Neuronal stem cell (in vitro differentiated cells): ENCODE data around the gene IRF1.

Source experiments
- DNase-seq: peaks from one replicate; pipeline ENCODE4 v3.0.0-alpha.2; 2013; ENCODE audit warnings: low spot score
- H2AFZ ChIP-seq: one replicate; pipeline ENCODE4 v1.6.1; 2013; ENCODE audit warnings: mild to moderate bottlenecking, low read length, inconsistent platforms
- H2AK5ac ChIP-seq: 2 replicates; pipeline ENCODE4 v1.6.1; 2013; ENCODE audit warnings: low read depth, mild to moderate bottlenecking, inconsistent platforms, low read length, moderate library complexity, mixed read lengths
- H2BK120ac ChIP-seq: 2 replicates; pipeline ENCODE4 v1.6.1; 2013; ENCODE audit warnings: low read depth, mild to moderate bottlenecking, inconsistent platforms, low read length, moderate library complexity, mixed read lengths
- H2BK12ac ChIP-seq: one replicate; pipeline ENCODE4 v1.6.1; 2013; ENCODE audit warnings: low read length, inconsistent platforms
- H2BK15ac ChIP-seq: 2 replicates; pipeline ENCODE4 v1.6.1; 2013; ENCODE audit warnings: mild to moderate bottlenecking, low read length, inconsistent platforms, mixed read lengths
- H2BK5ac ChIP-seq: one replicate; pipeline ENCODE4 v1.6.1; 2013; ENCODE audit warnings: inconsistent platforms, mild to moderate bottlenecking, low read length, moderate library complexity
- H3K14ac ChIP-seq: one replicate; pipeline ENCODE4 v1.6.1; 2013; ENCODE audit warnings: low read length, inconsistent platforms
- H3K18ac ChIP-seq: 2 replicates; pipeline ENCODE4 v1.6.1; 2013; ENCODE audit warnings: low read length, inconsistent platforms
- H3K23ac ChIP-seq: 2 replicates; pipeline ENCODE4 v1.6.1; 2013; ENCODE audit warnings: low read depth, mild to moderate bottlenecking, mixed read lengths, low read length, inconsistent platforms; ENCODE audit not compliant: poor library complexity
- H3K27ac ChIP-seq: replicated peaks from 3 replicates; pipeline ENCODE4 v1.5.1; 2013; ENCODE audit warnings: low read length, inconsistent platforms
- H3K27me3 ChIP-seq, 3 experiments: 2 replicates each; pipeline ENCODE4 v1.6.1; 2013; ENCODE audit warnings: low read length in 3 of 3, mild to moderate bottlenecking in 2 of 3, inconsistent platforms in 1 of 3, low read depth in 1 of 3, mixed read lengths in 1 of 3, moderate library complexity in 1 of 3; ENCODE audit not compliant: control insufficient read depth in 3 of 3, insufficient read depth in 3 of 3
- H3K36me3 ChIP-seq, 2 donors: replicated peaks in 1 of 2; 2 replicates each; pipeline ENCODE4 v1.6.1; 2013; ENCODE audit warnings: low read length in 2 of 2; ENCODE audit not compliant: control insufficient read depth in 2 of 2, insufficient read depth in 2 of 2
- H3K4ac ChIP-seq: 2 replicates; pipeline ENCODE4 v1.6.1; 2013; ENCODE audit warnings: inconsistent platforms, mild to moderate bottlenecking, low read length, moderate library complexity
- H3K4me1 ChIP-seq, 2 donors: 1 replicate in 1 of 2; 2 replicates in 1 of 2; pipeline ENCODE4 v1.6.1; 2013; ENCODE audit warnings: low read length in 2 of 2, low read depth in 1 of 2; ENCODE audit not compliant: control insufficient read depth in 2 of 2, insufficient read depth in 1 of 2
- H3K4me2 ChIP-seq: one replicate; pipeline ENCODE4 v1.6.1; 2013; ENCODE audit warnings: mild to moderate bottlenecking, low read length, inconsistent platforms; ENCODE audit not compliant: insufficient read depth, poor library complexity, severe bottlenecking
- H3K4me3 ChIP-seq, 2 donors: 2 replicates each; pipeline ENCODE4 v1.5.1; 2013; ENCODE audit warnings: low read length in 2 of 2, mild to moderate bottlenecking in 2 of 2, inconsistent platforms in 1 of 2, moderate library complexity in 1 of 2
- H3K79me1 ChIP-seq: one replicate; pipeline ENCODE4 v1.6.1; 2013; ENCODE audit warnings: low read depth, mild to moderate bottlenecking, inconsistent platforms, low read length, moderate library complexity
- H3K9ac ChIP-seq: one replicate; pipeline ENCODE4 v1.6.1; 2013; ENCODE audit warnings: mild to moderate bottlenecking, low read depth, low read length, inconsistent platforms; ENCODE audit not compliant: poor library complexity
- H3K9me3 ChIP-seq, 2 donors: replicated peaks in 1 of 2; 2 replicates each; pipeline versions ENCODE3 to v1.6.1; 2013; ENCODE audit warnings: low read length in 2 of 2, mild to moderate bottlenecking in 2 of 2, inconsistent platforms in 1 of 2, low read depth in 1 of 2, mixed read lengths in 1 of 2, moderate library complexity in 1 of 2; ENCODE audit not compliant: control insufficient read depth in 2 of 2, insufficient read depth in 1 of 2
- H4K8ac ChIP-seq: one replicate; pipeline ENCODE4 v1.6.1; 2013; ENCODE audit warnings: low read depth, mild to moderate bottlenecking, inconsistent platforms, low read length, moderate library complexity
- H4K91ac ChIP-seq: one replicate; pipeline ENCODE4 v1.6.1; 2013; ENCODE audit warnings: low read length, low read depth, mild to moderate bottlenecking, inconsistent platforms; ENCODE audit not compliant: poor library complexity
- WGBS, 2 donors: extraction: QIAGEN DNeasy Blood & Tissue Kit; methylation state at CpG; one replicate each; pipeline ENCODE4 v1.1.7; 2013; ENCODE audit warnings: missing lambda C conversion rate in 2 of 2, mixed read lengths in 1 of 2; ENCODE audit not compliant: insufficient read length in 2 of 2, insufficient replicate concordance in 1 of 2; ENCODE audit errors: extremely low coverage in 2 of 2; 5-methylcytosine and 5-hydroxymethylcytosine counted together

Gene IRF1

GRCh38 chr5:132457371-132458225, 33.0 kb downstream of the IRF1 start:
- Histone ChIP-seq H3K4me1 (peaks cover 2 to 6% of the 10 kb centered on the region in 2 donors), H3K18ac (no peak overlapping the region), H2BK5ac (no peak overlapping the region), H3K9me3 (no peaks in the 10 kb centered on the region), H3K36me3 (no peaks in the 10 kb centered on the region), H2BK15ac (no peak overlapping the region), H3K14ac (no peak overlapping the region), H3K79me1 (no peaks in the 10 kb centered on the region), H2AFZ (no peak overlapping the region), H4K8ac (no peak overlapping the region), H2BK120ac (no peak overlapping the region), H3K4ac (no peak overlapping the region), H2BK12ac (no peak overlapping the region), H3K27me3 (no peaks in the 10 kb centered on the region), H3K4me3 (no peak overlapping the region), H4K91ac (no peak overlapping the region), H3K27ac (no peak overlapping the region), H3K4me2 (no peak overlapping the region), H2AK5ac (peak overlapping the region; percentile 22), H3K23ac (no peak overlapping the region), H3K9ac (no peak overlapping the region)
- no peak for DNase-seq
- no CpG with 5 or more reads among the region's 2 CpGs for WGBS, 2 donors

- Histone ChIP-seq H3K79me1 (no peaks in the 10 kb centered on the region), H3K9ac (no peak overlapping the region), H2BK15ac (no peak overlapping the region), H3K27ac (no peak overlapping the region), H3K18ac (no peak overlapping the region), H3K23ac (peak overlapping the region; percentile 39), H3K4ac (no peak overlapping the region), H2AK5ac (no peak overlapping the region), H3K36me3 (no peaks in the 10 kb centered on the region), H3K27me3 (no peaks in the 10 kb centered on the region), H3K4me2 (no peak overlapping the region), H2BK120ac (no peak overlapping the region), H2BK5ac (no peak overlapping the region), H3K14ac (no peak overlapping the region), H2AFZ (no peak overlapping the region), H3K4me3 (no peak overlapping the region), H4K91ac (no peak overlapping the region), H3K4me1 (peaks cover 2 to 6% of the 10 kb centered on the region in 2 donors), H2BK12ac (no peak overlapping the region), H4K8ac (no peak overlapping the region), H3K9me3 (no peaks in the 10 kb centered on the region)
- WGBS, 2 donors: no CpG with 5 or more reads among the region's 6 CpGs
- DNase-seq: no peak
These were observed 33.6 kb downstream of the IRF1 start for GRCh38 chr5:132456987-132457361.

- no peak overlapping the region for H3K4me3 ChIP-seq
- no peak overlapping the region for H2AK5ac ChIP-seq
- peaks cover 2 to 6% of the 10 kb centered on the region in 2 donors for H3K4me1 ChIP-seq
- no peak overlapping the region for H2BK12ac ChIP-seq
- H4K8ac ChIP-seq: no peak overlapping the region
- H3K14ac ChIP-seq: no peak overlapping the region
- H3K9me3 ChIP-seq: no peaks in the 10 kb centered on the region
- no peak overlapping the region for H3K4me2 ChIP-seq
- no peak overlapping the region for H3K18ac ChIP-seq
- H3K27me3 ChIP-seq: no peaks in the 10 kb centered on the region
- H3K36me3 ChIP-seq: no peaks in the 10 kb centered on the region
- no peak overlapping the region for H3K4ac ChIP-seq
- no peak overlapping the region for H2BK5ac ChIP-seq
- no peak overlapping the region for H4K91ac ChIP-seq
- no peak overlapping the region for H3K9ac ChIP-seq
- H2BK120ac ChIP-seq: no peak overlapping the region
- no peak overlapping the region for H2AFZ ChIP-seq
- DNase-seq: no peak
- H3K23ac ChIP-seq: no peak overlapping the region
- no peak overlapping the region for H3K27ac ChIP-seq
- H2BK15ac ChIP-seq: no peak overlapping the region
- H3K79me1 ChIP-seq: no peaks in the 10 kb centered on the region
- no CpG with 5 or more reads among the region's 8 CpGs for WGBS, 2 donors
These were observed 34.1 kb downstream of the IRF1 start for GRCh38 chr5:132456296-132456986.

- Histone ChIP-seq H2AFZ (no peak overlapping the region), H3K23ac (no peak overlapping the region), H2AK5ac (no peak overlapping the region), H2BK5ac (no peak overlapping the region), H2BK15ac (no peak overlapping the region), H4K91ac (no peak overlapping the region), H3K18ac (no peak overlapping the region), H3K36me3 (no peaks in the 10 kb centered on the region), H3K4me2 (no peak overlapping the region), H3K9ac (no peak overlapping the region), H3K4me3 (no peak overlapping the region), H3K9me3 (no peaks in the 10 kb centered on the region), H3K27ac (no peak overlapping the region), H3K4ac (no peak overlapping the region), H3K4me1 (peaks cover 2 to 6% of the 10 kb centered on the region in 2 donors), H4K8ac (no peak overlapping the region), H3K79me1 (no peaks in the 10 kb centered on the region), H3K27me3 (no peaks in the 10 kb centered on the region), H2BK12ac (no peak overlapping the region), H3K14ac (no peak overlapping the region), H2BK120ac (no peak overlapping the region)
- no peak for DNase-seq
- WGBS, 2 donors: no CpG with 5 or more reads among the region's 5 CpGs
These were observed 34.9 kb downstream of the IRF1 start for GRCh38 chr5:132455614-132456115.
